Stimulated activated naive CD8-positive, alpha-beta T cell treated with anti-CD3 and anti-CD28 coated beads, Interleukin-15, amount 100 ng/mL, for 72 hours (primary cell): ENCODE measurements around the gene PPM1K.
A peak's percentile ranks its signal among the peaks of the same experiment; 100 is the strongest.

Experiments
- ATAC-seq: fragments of 150-1000 bp; cut with Tn5 transposase; 2 replicates; pipeline ENCODE4 v1.10.0; 2021; ENCODE audit warnings: mild to moderate bottlenecking, moderate library complexity
- DNase-seq, 2 donors: peaks; one replicate each; pipeline ENCODE4 v3.0.0; 2021 to 2022
- H3K27ac Mint-ChIP-seq, 2 donors: one replicate each; pipeline ENCODE4 v1.8.0; 2022; ENCODE audit warnings: mild to moderate bottlenecking in 2 of 2, mixed read lengths in 2 of 2, moderate library complexity in 2 of 2
- H3K27me3 Mint-ChIP-seq: one replicate; pipeline ENCODE4 v1.8.0; 2022; ENCODE audit warnings: mixed read lengths
- H3K4me1 Mint-ChIP-seq: one replicate; pipeline ENCODE4 v1.8.0; 2022; ENCODE audit warnings: mild to moderate bottlenecking, mixed read lengths
- H3K4me3 Mint-ChIP-seq, 2 donors: one replicate each; pipeline ENCODE4 v1.8.0; 2022; ENCODE audit warnings: mild to moderate bottlenecking in 2 of 2, mixed read lengths in 2 of 2, moderate library complexity in 1 of 2
- H3K9me3 Mint-ChIP-seq, 2 donors: one replicate each; pipeline ENCODE4 v1.8.0; 2022; ENCODE audit warnings: mixed read lengths in 2 of 2

PPM1K gene

GRCh38 chr4:88286897-88287296 lies 2.5 kb upstream of the PPM1K start:
- no peaks in the 10 kb centered on the region for H3K9me3 Mint-ChIP-seq
- DNase-seq (no peak), ATAC-seq (no peak)
- H3K4me3 Mint-ChIP-seq = no peak overlapping the region
- peaks cover 18% of the 10 kb centered on the region for H3K4me1 Mint-ChIP-seq
- H3K27ac Mint-ChIP-seq = no peak overlapping the region
- H3K27me3 Mint-ChIP-seq = no peaks in the 10 kb centered on the region

- no peaks in the 10 kb centered on the region for H3K27me3 Mint-ChIP-seq
- H3K4me3 Mint-ChIP-seq = peak overlapping the region; percentile 94
- peak overlapping the region in 1 of 2 donors; percentile 53 for H3K27ac Mint-ChIP-seq
- no peak for DNase-seq
- peaks cover 33% of the 10 kb centered on the region for H3K4me1 Mint-ChIP-seq
- no peaks in the 10 kb centered on the region for H3K9me3 Mint-ChIP-seq
- no peak for ATAC-seq
Observed at GRCh38 chr4:88285235-88285653, 883 bp upstream of the PPM1K start.

DNA sequence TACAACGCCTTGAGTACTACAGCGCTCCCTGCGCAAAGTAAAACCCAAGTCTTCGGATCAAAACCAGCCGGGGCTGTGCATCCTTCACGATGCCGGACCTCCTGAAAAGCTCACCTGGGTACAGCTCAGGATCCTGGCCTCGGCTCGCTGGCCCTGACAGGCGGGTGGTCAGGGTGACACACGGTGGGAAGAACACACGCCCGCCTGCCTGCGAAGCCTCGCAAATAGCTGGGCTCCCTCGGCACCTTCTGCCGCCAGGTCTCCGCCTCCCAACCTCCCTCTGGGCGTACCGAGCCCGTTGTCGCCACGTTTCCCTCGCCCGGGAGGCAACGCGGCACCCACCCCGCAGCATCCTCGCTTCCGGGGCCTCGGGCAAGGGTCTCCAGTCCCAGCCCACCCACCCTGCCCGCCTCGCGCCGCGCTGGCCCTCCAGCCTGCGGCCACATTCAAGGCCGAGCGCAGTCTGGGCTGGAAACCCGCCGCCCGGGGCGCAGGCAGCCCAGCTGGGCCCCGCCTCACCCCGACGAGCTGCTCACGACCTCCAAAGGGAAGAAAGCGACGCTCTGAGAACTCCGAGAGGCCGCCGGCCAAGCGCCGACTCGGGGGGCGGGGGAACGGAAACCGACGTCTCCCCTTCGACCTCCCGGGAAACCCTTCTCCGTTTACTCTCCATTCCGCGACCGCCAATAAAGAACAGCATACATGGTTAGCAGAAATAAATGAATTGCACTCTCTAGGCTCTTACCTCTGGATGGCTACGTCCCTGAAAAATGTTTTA lies 511 bp downstream of the PPM1K start:
- Mint-ChIP-seq H3K27ac (peak overlapping the region; percentile 99 to 100), H3K27me3 (no peaks in the 10 kb centered on the region), H3K4me1 (peaks cover 45% of the 10 kb centered on the region), H3K9me3 (no peaks in the 10 kb centered on the region), H3K4me3 (peak overlapping the region; percentile 94)
- DNase-seq (peak; percentile 72 to 76), ATAC-seq (peak; percentile 60)

GRCh38 chr4:88280228-88280795 lies 4.0 kb downstream of the PPM1K start:
- H3K27me3 Mint-ChIP-seq = no peaks in the 10 kb centered on the region
- H3K27ac Mint-ChIP-seq = no peak overlapping the region
- H3K4me3 Mint-ChIP-seq = peak overlapping the region; percentile 42 to 60
- DNase-seq (no peak), ATAC-seq (no peak)
- peaks cover 62% of the 10 kb centered on the region for H3K4me1 Mint-ChIP-seq
- no peaks in the 10 kb centered on the region for H3K9me3 Mint-ChIP-seq

DNA sequence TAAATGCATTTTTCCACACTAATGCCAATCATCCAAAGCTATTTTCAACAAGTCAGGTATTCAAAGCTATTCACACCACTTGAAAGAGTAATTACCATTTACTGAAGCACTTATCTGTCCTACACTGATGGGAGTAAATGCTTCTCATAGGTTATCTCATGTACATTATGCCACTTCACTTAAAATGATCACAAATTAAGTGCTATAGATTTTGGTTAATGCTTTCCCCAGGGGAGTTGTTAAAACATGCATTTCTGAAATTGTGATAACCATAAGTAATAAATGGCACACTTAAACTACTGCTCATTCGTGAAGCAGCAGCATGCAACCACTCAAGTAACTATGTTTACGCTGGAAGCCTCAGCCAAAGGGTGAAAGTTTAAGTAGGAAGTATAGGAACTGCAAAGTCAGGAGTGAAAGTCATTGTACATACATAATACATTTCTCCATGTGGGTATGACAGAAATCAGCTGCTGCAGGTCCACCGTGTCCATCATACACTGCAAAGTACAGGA lies 6.6 kb downstream of the PPM1K start:
- ATAC-seq (no peak), DNase-seq (no peak)
- Mint-ChIP-seq H3K4me3 (no peak overlapping the region), H3K27ac (no peak overlapping the region), H3K27me3 (no peaks in the 10 kb centered on the region), H3K4me1 (peaks cover 52% of the 10 kb centered on the region), H3K9me3 (no peaks in the 10 kb centered on the region)

- Mint-ChIP-seq H3K27ac (no peak overlapping the region), H3K4me1 (peaks cover 50% of the 10 kb centered on the region), H3K27me3 (no peaks in the 10 kb centered on the region), H3K9me3 (no peaks in the 10 kb centered on the region), H3K4me3 (no peak overlapping the region)
- DNase-seq (no peak), ATAC-seq (no peak)
Observed at GRCh38 chr4:88276952-88277710, 7.2 kb downstream of the PPM1K start.

GRCh38 chr4:88275949-88276515 lies 8.3 kb downstream of the PPM1K start:
- Mint-ChIP-seq H3K27ac (no peak overlapping the region), H3K4me1 (peaks cover 39% of the 10 kb centered on the region)

GRCh38 chr4:88275516-88275915 lies 8.8 kb downstream of the PPM1K start:
- H3K27me3 Mint-ChIP-seq = no peaks in the 10 kb centered on the region
- no peak overlapping the region for H3K27ac Mint-ChIP-seq
- no peaks in the 10 kb centered on the region for H3K9me3 Mint-ChIP-seq
- H3K4me1 Mint-ChIP-seq = peaks cover 35% of the 10 kb centered on the region
- no peak overlapping the region for H3K4me3 Mint-ChIP-seq
- ATAC-seq = no peak
- DNase-seq = no peak

More at GRCh38 chr4:88275949-88276515, 8.3 kb downstream of the PPM1K start:
- no peaks in the 10 kb centered on the region for H3K9me3 Mint-ChIP-seq
- DNase-seq (no peak), ATAC-seq (no peak)
- H3K27me3 Mint-ChIP-seq = no peaks in the 10 kb centered on the region
- H3K4me3 Mint-ChIP-seq = no peak overlapping the region

DNA sequence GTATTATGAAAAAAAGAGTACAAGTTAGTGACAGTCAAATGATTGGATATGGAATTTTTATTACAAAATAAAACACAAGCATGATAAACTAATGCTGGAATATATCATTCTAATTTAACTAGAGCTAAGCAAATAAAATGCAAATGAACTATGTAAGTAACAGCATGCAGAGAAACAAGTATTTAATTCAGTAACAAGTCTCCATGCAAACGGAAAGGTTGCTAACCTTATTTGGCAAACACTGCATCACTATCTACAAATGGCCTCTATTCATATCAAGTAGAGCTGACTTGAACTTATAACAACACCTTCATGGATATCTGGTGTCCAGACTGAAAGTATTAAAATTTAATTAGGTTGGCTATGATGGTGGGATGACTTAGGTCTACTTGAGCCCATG lies 15.4 kb downstream of the PPM1K start:
- Mint-ChIP-seq H3K4me3 (no peak overlapping the region), H3K9me3 (no peaks in the 10 kb centered on the region), H3K4me1 (no peaks in the 10 kb centered on the region), H3K27me3 (no peaks in the 10 kb centered on the region), H3K27ac (peak overlapping the region in 1 of 2 donors; percentile 34)
- no peak for DNase-seq
- ATAC-seq = no peak

- H3K27me3 Mint-ChIP-seq = no peaks in the 10 kb centered on the region
- no peaks in the 10 kb centered on the region for H3K9me3 Mint-ChIP-seq
- no peaks in the 10 kb centered on the region for H3K4me1 Mint-ChIP-seq
- no peak overlapping the region for H3K4me3 Mint-ChIP-seq
- no peak for DNase-seq
- no peak for ATAC-seq
- H3K27ac Mint-ChIP-seq = no peak overlapping the region
Observed at GRCh38 chr4:88264336-88264735, 20.0 kb downstream of the PPM1K start.

GRCh38 chr4:88257726-88258125 lies 26.6 kb downstream of the PPM1K start:
- no peaks in the 10 kb centered on the region for H3K4me1 Mint-ChIP-seq
- no peak overlapping the region for H3K27ac Mint-ChIP-seq
- no peak for ATAC-seq
- DNase-seq = no peak
- H3K27me3 Mint-ChIP-seq = no peaks in the 10 kb centered on the region
- no peak overlapping the region for H3K4me3 Mint-ChIP-seq
- H3K9me3 Mint-ChIP-seq = no peaks in the 10 kb centered on the region

DNA sequence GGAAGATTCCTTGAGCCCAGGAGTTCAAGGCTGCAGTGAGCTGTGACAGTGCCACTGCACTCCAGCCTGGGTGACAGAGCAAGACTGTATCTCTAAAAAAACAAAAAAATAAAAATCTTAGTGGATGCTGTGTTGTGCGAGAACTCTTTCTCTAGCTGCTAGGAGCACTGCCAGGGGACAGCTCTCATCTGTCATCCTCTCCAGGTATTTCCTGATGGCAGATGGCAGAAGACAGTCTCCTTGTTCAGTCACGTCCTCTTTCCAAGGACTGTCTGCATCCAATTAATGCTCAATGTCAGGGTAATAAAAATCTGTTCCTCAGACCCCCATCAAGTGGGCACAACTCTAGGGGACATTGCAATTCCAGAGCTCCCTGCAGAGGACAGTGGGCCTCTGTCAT lies 29.2 kb downstream of the PPM1K start:
- DNase-seq = no peak
- no peaks in the 10 kb centered on the region for H3K4me1 Mint-ChIP-seq
- ATAC-seq = no peak
- H3K9me3 Mint-ChIP-seq = no peaks in the 10 kb centered on the region
- H3K27ac Mint-ChIP-seq = no peak overlapping the region
- H3K4me3 Mint-ChIP-seq = no peak overlapping the region
- H3K27me3 Mint-ChIP-seq = no peaks in the 10 kb centered on the region

- DNase-seq = no peak
- no peak for ATAC-seq
- Mint-ChIP-seq H3K27me3 (no peaks in the 10 kb centered on the region), H3K4me1 (no peaks in the 10 kb centered on the region), H3K27ac (no peak overlapping the region), H3K4me3 (no peak overlapping the region), H3K9me3 (no peaks in the 10 kb centered on the region)
Observed at GRCh38 chr4:88251924-88252323, 32.4 kb downstream of the PPM1K start.

- Mint-ChIP-seq H3K4me3 (no peak overlapping the region), H3K27me3 (no peaks in the 10 kb centered on the region), H3K9me3 (no peaks in the 10 kb centered on the region), H3K27ac (no peak overlapping the region), H3K4me1 (peaks cover 18% of the 10 kb centered on the region)
- DNase-seq = no peak
- no peak for ATAC-seq
Observed at GRCh38 chr4:88247148-88247547, 37.2 kb downstream of the PPM1K start.

DNA sequence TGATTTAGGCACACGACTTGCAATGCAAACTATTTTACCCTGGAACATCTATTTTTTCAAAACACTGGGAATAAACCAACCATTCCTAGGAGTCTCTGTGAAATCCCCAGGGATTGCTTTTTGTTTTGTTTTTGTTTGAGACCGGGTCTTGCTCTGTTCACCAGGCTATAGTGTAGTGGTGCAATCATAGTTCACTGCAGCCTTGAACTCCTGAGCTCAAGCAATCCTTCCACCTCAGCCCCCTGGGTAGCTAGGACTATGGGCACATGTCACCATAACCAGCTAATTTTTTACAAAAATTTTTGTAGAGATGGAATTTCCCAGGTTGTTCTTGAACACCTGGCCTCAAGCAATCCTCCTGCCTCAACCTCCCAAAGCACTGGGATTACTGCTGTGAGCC lies 37.8 kb downstream of the PPM1K start:
- Mint-ChIP-seq H3K4me1 (peaks cover 18% of the 10 kb centered on the region), H3K4me3 (no peak overlapping the region), H3K27ac (no peak overlapping the region), H3K9me3 (no peaks in the 10 kb centered on the region), H3K27me3 (no peaks in the 10 kb centered on the region)
- no peak for ATAC-seq
- DNase-seq = no peak
